AG04450 (cell line): ENCODE measurements around the gene BMP2. TPM values are rescaled to one million over a fixed set of nuclear protein-coding genes. Genes with fewer than 3 reads are reported as not detected.

Experiments
- CTCF ChIA-PET: fragments of 300-600, 350-600 bp; formaldehyde crosslinking; extraction: SDS; loops from one replicate; lab custom pipeline; 2022; ENCODE audit warnings: antibody characterized with exemption, inconsistent platforms; lab: Charles Lee
- POLR2A ChIA-PET: fragments of 350-600 bp; formaldehyde crosslinking; extraction: SDS; loops from one replicate; lab custom pipeline; 2021; ENCODE audit warnings: antibody characterized with exemption, inconsistent platforms; lab: Yijun Ruan, JAX
- DNase-seq: peaks from one replicate; pipeline ENCODE4 v3.0.0-alpha.2; 2011; ENCODE audit warnings: low read depth, low spot score
- H3K27ac ChIP-seq: one replicate; pipeline ENCODE4 v1.5.1; 2012; ENCODE audit warnings: low read depth, low read length, control low read depth
- H3K27me3 ChIP-seq: one replicate; pipeline ENCODE4 v1.6.0; 2012; ENCODE audit warnings: low read length; ENCODE audit not compliant: control insufficient read depth, insufficient read depth
- H3K4me3 ChIP-seq: 2 replicates; pipeline ENCODE4 v1.5.1; 2011; ENCODE audit warnings: mild to moderate bottlenecking, low read depth, low read length, control low read depth
- H3K9me3 ChIP-seq: 2 replicates; pipeline ENCODE4 v1.5.1; 2012; ENCODE audit warnings: low read length; ENCODE audit not compliant: control insufficient read depth, insufficient read depth
- CTCF ChIP-seq: IDR thresholded peaks from 2 replicates; pipeline ENCODE4 v1.5.1; 2011; ENCODE audit warnings: low read depth, low read length, control low read depth, inconsistent platforms
- polyA plus RNA-seq: library from polyadenylated mRNA; depleted of rRNA; stranded (reverse); fragments of >200 nt; gene quantifications from 2 replicates; pipeline ENCODE4 v1.2.3, GENCODE V29; 2011

Gene BMP2
- polyA plus RNA-seq, 1 experiment = 1.6 TPM

- DNase-seq = no peak
- TF ChIP-seq CTCF = no peak
- no peaks in the 10 kb centered on the region; the same call in 1 of the 2 replicates for H3K9me3 ChIP-seq
- ChIA-PET POLR2A (no interaction called here), CTCF (interaction anchor here (1.1 to 1.2 kb wide), 2 partner anchors 13 to 188 kb away, joined by 3 read pairs; no protein-coding TSS in a partner anchor)
- peak overlapping the region; percentile 46; the same call in 1 of the 2 replicates for H3K4me3 ChIP-seq
- peaks cover 22% of the 10 kb centered on the region for H3K27me3 ChIP-seq
- no peak overlapping the region for H3K27ac ChIP-seq
Measured at GRCh38 chr20:6770786-6771100, 3.3 kb downstream of the BMP2 start.

GRCh38 chr20:6780433-6781190, 13.1 kb downstream of the BMP2 start:
- no peak overlapping the region for H3K27ac ChIP-seq
- ChIA-PET CTCF (interaction anchor here (0.6 to 3.2 kb wide), 2 partner anchors 15 to 49 kb away, joined by 3 to 16 read pairs; no protein-coding TSS in a partner anchor), POLR2A (no interaction called here)
- H3K4me3 ChIP-seq = no peak overlapping the region
- H3K9me3 ChIP-seq = no peaks in the 10 kb centered on the region
- no peak for DNase-seq
- H3K27me3 ChIP-seq = no peaks in the 10 kb centered on the region
- no peak for TF ChIP-seq CTCF

- Histone ChIP-seq H3K27me3 (no peaks in the 10 kb centered on the region), H3K4me3 (no peak overlapping the region), H3K27ac (no peak overlapping the region), H3K9me3 (no peaks in the 10 kb centered on the region)
- DNase-seq = no peak
- ChIA-PET CTCF (interaction anchor here (0.7 to 1.9 kb wide), 3 partner anchors 13 to 201 kb away, joined by 3 to 16 read pairs (median 4); no protein-coding TSS in a partner anchor), POLR2A (no interaction called here)
- no peak for TF ChIP-seq CTCF
Measured at GRCh38 chr20:6783752-6784151, 16.3 kb downstream of the BMP2 start.

GRCh38 chr20:6784210-6784631, 16.7 kb downstream of the BMP2 start:
- ChIA-PET POLR2A (no interaction called here), CTCF (interaction anchor here (0.7 to 1.9 kb wide), 4 partner anchors 13 to 201 kb away, joined by 3 to 16 read pairs (median 4); no protein-coding TSS in a partner anchor)
- Histone ChIP-seq H3K9me3 (no peaks in the 10 kb centered on the region), H3K27ac (no peak overlapping the region), H3K27me3 (no peaks in the 10 kb centered on the region), H3K4me3 (no peak overlapping the region)
- no peak for DNase-seq
- TF ChIP-seq CTCF = no peak

GRCh38 chr20:6784767-6785166, 17.3 kb downstream of the BMP2 start:
- no peak overlapping the region for H3K4me3 ChIP-seq
- CTCF ChIA-PET = interaction anchor here (0.6 to 1.9 kb wide), 4 partner anchors 19 to 310 kb away, joined by 3 to 16 read pairs (median 4); no protein-coding TSS in a partner anchor
- H3K27ac ChIP-seq = no peak overlapping the region
- H3K27me3 ChIP-seq = no peaks in the 10 kb centered on the region
- no peak for DNase-seq
- no peaks in the 10 kb centered on the region for H3K9me3 ChIP-seq
- TF ChIP-seq CTCF = no peak
- POLR2A ChIA-PET = no interaction called here
